HEK293 (cell line): ENCODE data around the gene PRPF6.

Source experiments
- HOXD13 ChIP-seq: sonication (generic); formaldehyde crosslinking; IDR thresholded peaks from 2 replicates; pipeline ENCODE4 v1.8.0; 2022; ENCODE audit warnings: missing genetic modification reagents, borderline replicate concordance
- ZNF138 ChIP-seq: fragments of 450-650 bp; formaldehyde crosslinking; IDR thresholded peaks from 2 replicates; pipeline ENCODE4 v1.5.1; 2016; ENCODE audit warnings: missing biosample characterization, missing genetic modification characterization, borderline replicate concordance
- TF ChIP-seq, protein P1 (sequence below): IDR thresholded peaks from 2 replicates; pipeline ENCODE4 v1.6.1; 2011; ENCODE audit warnings: mild to moderate bottlenecking, low read depth, low read length, borderline replicate concordance
- TF ChIP-seq, protein P2 (sequence below): fragments of 450-650 bp; formaldehyde crosslinking; IDR thresholded peaks from 2 replicates; pipeline ENCODE4 v1.5.1; 2016; ENCODE audit warnings: missing biosample characterization, missing genetic modification characterization, low read depth

- TF ChIP-seq HOXD13 (no peak), ZNF138 (tag by site-specific recombination) (no peak)
- TF ChIP-seq, protein P1, sequence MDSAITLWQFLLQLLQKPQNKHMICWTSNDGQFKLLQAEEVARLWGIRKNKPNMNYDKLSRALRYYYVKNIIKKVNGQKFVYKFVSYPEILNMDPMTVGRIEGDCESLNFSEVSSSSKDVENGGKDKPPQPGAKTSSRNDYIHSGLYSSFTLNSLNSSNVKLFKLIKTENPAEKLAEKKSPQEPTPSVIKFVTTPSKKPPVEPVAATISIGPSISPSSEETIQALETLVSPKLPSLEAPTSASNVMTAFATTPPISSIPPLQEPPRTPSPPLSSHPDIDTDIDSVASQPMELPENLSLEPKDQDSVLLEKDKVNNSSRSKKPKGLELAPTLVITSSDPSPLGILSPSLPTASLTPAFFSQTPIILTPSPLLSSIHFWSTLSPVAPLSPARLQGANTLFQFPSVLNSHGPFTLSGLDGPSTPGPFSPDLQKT: no peak
- TF ChIP-seq, protein P2, sequence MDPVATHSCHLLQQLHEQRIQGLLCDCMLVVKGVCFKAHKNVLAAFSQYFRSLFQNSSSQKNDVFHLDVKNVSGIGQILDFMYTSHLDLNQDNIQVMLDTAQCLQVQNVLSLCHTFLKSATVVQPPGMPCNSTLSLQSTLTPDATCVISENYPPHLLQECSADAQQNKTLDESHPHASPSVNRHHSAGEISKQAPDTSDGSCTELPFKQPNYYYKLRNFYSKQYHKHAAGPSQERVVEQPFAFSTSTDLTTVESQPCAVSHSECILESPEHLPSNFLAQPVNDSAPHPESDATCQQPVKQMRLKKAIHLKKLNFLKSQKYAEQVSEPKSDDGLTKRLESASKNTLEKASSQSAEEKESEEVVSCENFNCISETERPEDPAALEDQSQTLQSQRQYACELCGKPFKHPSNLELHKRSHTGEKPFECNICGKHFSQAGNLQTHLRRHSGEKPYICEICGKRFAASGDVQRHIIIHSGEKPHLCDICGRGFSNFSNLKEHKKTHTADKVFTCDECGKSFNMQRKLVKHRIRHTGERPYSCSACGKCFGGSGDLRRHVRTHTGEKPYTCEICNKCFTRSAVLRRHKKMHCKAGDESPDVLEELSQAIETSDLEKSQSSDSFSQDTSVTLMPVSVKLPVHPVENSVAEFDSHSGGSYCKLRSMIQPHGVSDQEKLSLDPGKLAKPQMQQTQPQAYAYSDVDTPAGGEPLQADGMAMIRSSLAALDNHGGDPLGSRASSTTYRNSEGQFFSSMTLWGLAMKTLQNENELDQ (tag by site-specific recombination): no peak
These were observed 97.1 kb downstream of the PRPF6 start for GRCh38 chr20:64077876-64078551.
